ENCODE results near the gene PLEKHA6. TPM values are rescaled to one million over a fixed set of nuclear protein-coding genes. Genes with fewer than 3 reads are reported as not detected.

PLEKHA6 gene
- total RNA-seq, 1 donor from 2014 or later: 15.4 TPM

- DNase-seq (ENCODE audit: low read depth): no peak
- no peak for TF ChIP-seq CTCF (IDR thresholded peaks at IDR 0.05; ENCODE audit: insufficient read depth, low read length, poor library complexity, severe bottlenecking)
- no peaks in the 10 kb centered on the region for H3K36me3 ChIP-seq (ENCODE audit: control insufficient read depth, insufficient read depth, low read length)
- H3K27me3 ChIP-seq (ENCODE audit: control insufficient read depth, insufficient read depth, low read length): no peaks in the 10 kb centered on the region
- no peak overlapping the region for H3K4me3 ChIP-seq (ENCODE audit: low read depth, low read length)
Observed at GRCh38 chr1:204172404-204173029, 187.2 kb downstream of the PLEKHA6 start.

- H3K36me3 ChIP-seq (ENCODE audit: control insufficient read depth, insufficient read depth, low read length): no peaks in the 10 kb centered on the region
- H3K4me3 ChIP-seq (ENCODE audit: low read depth, low read length): no peak overlapping the region
- DNase-seq (ENCODE audit: low read depth): peak; percentile 67
- H3K27me3 ChIP-seq (ENCODE audit: control insufficient read depth, insufficient read depth, low read length): no peaks in the 10 kb centered on the region
- no peak for TF ChIP-seq CTCF (IDR thresholded peaks at IDR 0.05; ENCODE audit: insufficient read depth, low read length, poor library complexity, severe bottlenecking)
Observed at GRCh38 chr1:204171751-204172178, 188.0 kb downstream of the PLEKHA6 start.

GRCh38 chr1:204170494-204171155 lies 189.1 kb downstream of the PLEKHA6 start:
- no peak for TF ChIP-seq CTCF (IDR thresholded peaks at IDR 0.05; ENCODE audit: insufficient read depth, low read length, poor library complexity, severe bottlenecking)
- Histone ChIP-seq H3K36me3 (ENCODE audit: control insufficient read depth, insufficient read depth, low read length) (no peaks in the 10 kb centered on the region), H3K4me3 (ENCODE audit: low read depth, low read length) (no peak overlapping the region), H3K27me3 (ENCODE audit: control insufficient read depth, insufficient read depth, low read length) (no peaks in the 10 kb centered on the region)
- no peak for DNase-seq (ENCODE audit: low read depth)

- DNase-seq (ENCODE audit: low read depth): no peak
Observed at GRCh38 chr1:204169858-204170257, 189.9 kb downstream of the PLEKHA6 start.

More at GRCh38 chr1:204169858-204170257, 189.9 kb downstream of the PLEKHA6 start:
- Histone ChIP-seq H3K36me3 (ENCODE audit: control insufficient read depth, insufficient read depth, low read length) (no peaks in the 10 kb centered on the region), H3K4me3 (ENCODE audit: low read depth, low read length) (no peak overlapping the region), H3K27me3 (ENCODE audit: control insufficient read depth, insufficient read depth, low read length) (no peaks in the 10 kb centered on the region)
- TF ChIP-seq CTCF (IDR thresholded peaks at IDR 0.05; ENCODE audit: insufficient read depth, low read length, poor library complexity, severe bottlenecking): no peak

Other genes with a start within 250 kb of the PLEKHA6 start
- gene ETNK2, start 207.9 kb downstream of the PLEKHA6 start, total RNA-seq: 19.0 and 29.5 TPM in 2 replicates
- 5.2 and 9.1 TPM in 2 replicates for gene REN, start 193.6 kb downstream of the PLEKHA6 start, total RNA-seq
- gene KISS1, start 163.4 kb downstream of the PLEKHA6 start, total RNA-seq: 3.9 and 8.8 TPM in 2 replicates
- 5.0 and 9.2 TPM in 2 replicates for gene GOLT1A, start 145.9 kb downstream of the PLEKHA6 start, total RNA-seq
- 42.1 and 43.8 TPM in 2 replicates for gene PPP1R15B, start 51.9 kb upstream of the PLEKHA6 start, total RNA-seq
- 2.5 and 2.8 TPM in 2 replicates for gene PIK3C2B, start 134.9 kb upstream of the PLEKHA6 start, total RNA-seq
- gene MDM4, start 156.5 kb upstream of the PLEKHA6 start, total RNA-seq: 21.0 and 27.7 TPM in 2 replicates

All from kidney epithelial cell (primary cell).